Gastrocnemius medialis (tissue), 4 donors: Measurements from ENCODE around the gene WDR18.

ENCODE experiments used
- POLR2A ChIP-seq, 2 donors: fragments of 450-650 bp; IDR thresholded peaks; one replicate each; pipeline ENCODE4 v1.6.1; 2017; ENCODE audit warnings: antibody characterized with exemption in 2 of 2, mild to moderate bottlenecking in 2 of 2, moderate library complexity in 2 of 2
- TF ChIP-seq, protein P1 (sequence below), 5 experiments: fragments of 450-650 bp in 3 of 5; fragments of 200-600 bp in 2 of 5; sonication (generic) in 2 of 5; IDR thresholded peaks in 4 of 5; conservative IDR thresholded peaks in 1 of 5; 1 replicate in 4 of 5; 2 replicates in 1 of 5; pipeline ENCODE4 v1.5.1; 2016 to 2019; ENCODE audit warnings: antibody characterized with exemption in 5 of 5, mild to moderate bottlenecking in 3 of 5, moderate library complexity in 3 of 5

DNA sequence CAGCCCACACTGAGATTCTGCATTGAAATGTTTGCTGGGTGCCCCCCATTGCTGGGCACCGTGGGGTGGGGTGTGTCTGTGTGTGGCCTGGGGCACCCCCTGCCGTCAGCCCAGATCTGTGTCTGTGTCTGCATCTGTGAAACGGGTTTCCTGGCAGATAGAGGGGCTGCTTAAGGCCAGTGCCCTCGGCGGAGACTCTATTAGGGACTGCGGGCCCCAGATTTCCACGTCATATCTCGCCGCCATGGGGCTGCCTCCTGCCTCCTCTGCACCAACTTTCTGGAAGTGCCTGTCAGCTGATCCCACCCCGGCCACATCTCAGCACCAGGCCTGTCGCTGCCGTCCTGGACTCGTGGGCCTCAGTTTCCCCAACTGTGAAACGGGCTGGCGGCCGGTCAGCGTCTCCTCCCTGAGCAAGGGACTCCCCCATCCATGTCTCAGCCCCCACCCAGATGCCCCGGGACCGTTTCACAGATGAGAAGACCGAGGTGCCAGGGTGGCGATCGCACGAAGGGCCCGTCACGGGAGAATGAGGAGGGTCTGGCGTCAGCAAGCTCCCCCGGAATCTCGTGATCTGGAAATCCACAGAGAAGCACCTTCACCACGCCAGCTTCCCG, 36.9 kb upstream of the WDR18 start:
- TF ChIP-seq, protein P1, sequence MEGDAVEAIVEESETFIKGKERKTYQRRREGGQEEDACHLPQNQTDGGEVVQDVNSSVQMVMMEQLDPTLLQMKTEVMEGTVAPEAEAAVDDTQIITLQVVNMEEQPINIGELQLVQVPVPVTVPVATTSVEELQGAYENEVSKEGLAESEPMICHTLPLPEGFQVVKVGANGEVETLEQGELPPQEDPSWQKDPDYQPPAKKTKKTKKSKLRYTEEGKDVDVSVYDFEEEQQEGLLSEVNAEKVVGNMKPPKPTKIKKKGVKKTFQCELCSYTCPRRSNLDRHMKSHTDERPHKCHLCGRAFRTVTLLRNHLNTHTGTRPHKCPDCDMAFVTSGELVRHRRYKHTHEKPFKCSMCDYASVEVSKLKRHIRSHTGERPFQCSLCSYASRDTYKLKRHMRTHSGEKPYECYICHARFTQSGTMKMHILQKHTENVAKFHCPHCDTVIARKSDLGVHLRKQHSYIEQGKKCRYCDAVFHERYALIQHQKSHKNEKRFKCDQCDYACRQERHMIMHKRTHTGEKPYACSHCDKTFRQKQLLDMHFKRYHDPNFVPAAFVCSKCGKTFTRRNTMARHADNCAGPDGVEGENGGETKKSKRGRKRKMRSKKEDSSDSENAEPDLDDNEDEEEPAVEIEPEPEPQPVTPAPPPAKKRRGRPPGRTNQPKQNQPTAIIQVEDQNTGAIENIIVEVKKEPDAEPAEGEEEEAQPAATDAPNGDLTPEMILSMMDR (IDR thresholded peaks at IDR 0.05 in 4 of 5, conservative IDR thresholded peaks at IDR 0.05 in 1 of 5), result no peak
- TF ChIP-seq POLR2A (IDR thresholded peaks at IDR 0.05), result no peak
